Measurements from ENCODE around the gene CDPF1. TPM values are rescaled to one million over a fixed set of nuclear protein-coding genes. Genes with fewer than 3 reads are reported as not detected.

The CDPF1 gene
- total RNA-seq, 1 donor from 2014 or later = 6.7 TPM

DNA sequence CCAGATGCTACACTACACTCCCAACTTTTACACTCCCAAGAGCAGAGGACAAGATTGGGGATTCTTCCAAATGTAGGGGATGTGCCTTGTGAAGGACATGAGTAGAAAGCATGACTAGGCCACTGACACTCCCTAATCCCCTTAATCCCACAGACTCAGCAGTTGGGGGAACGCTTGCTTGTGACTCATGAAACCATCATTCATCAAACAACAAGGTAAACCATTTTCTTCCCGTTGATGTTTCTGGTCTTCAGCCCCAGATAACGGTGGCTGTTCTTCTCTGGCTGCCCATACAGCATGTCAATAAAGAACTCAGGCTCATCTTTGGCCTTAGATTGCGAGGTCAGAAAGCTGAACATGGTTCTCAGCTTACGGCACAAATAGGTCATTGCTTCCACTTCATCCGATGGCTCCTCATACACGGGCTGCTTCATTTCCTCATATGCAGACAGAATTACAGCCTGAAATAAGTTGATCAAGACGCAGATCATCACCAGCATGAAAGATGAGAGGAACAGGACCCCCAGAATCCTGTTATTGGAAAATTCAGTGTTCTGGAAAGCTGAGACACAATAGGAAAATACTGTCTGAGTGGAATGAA is 6.4 kb upstream of the CDPF1 start:
- Mint-ChIP-seq H3K9me3 (peaks cover 55% of the 10 kb centered on the region), H3K27me3 (ENCODE audit: insufficient read depth, low read depth) (peaks cover 13% of the 10 kb centered on the region), H3K4me3 (no peak overlapping the region), H3K27ac (no peak overlapping the region), H3K36me3 (peaks cover 6% of the 10 kb centered on the region), H3K4me1 (peaks cover 5% of the 10 kb centered on the region)
- Histone ChIP-seq H3K27ac (no peak overlapping the region), H3K4me3 (no peak overlapping the region), H3K4me2 (no peak overlapping the region), H3K9me3 (ENCODE audit: low read depth) (peaks cover 4% of the 10 kb centered on the region), H3F3A (ENCODE audit: low read depth) (no peaks in the 10 kb centered on the region), H3K4me1 (no peaks in the 10 kb centered on the region), H3K79me2 (ENCODE audit: low read depth) (no peaks in the 10 kb centered on the region), H3K36me3 (no peaks in the 10 kb centered on the region), H2AFZ (replicated peaks) (no peak overlapping the region), H4K20me1 (ENCODE audit: low read depth) (no peaks in the 10 kb centered on the region), H3K27me3 (peaks cover 49% of the 10 kb centered on the region), H3K9ac (no peak overlapping the region)
- DNase-seq (ENCODE audit: low spot score) = no peak
- TF ChIP-seq EZH2 (IDR thresholded peaks at IDR 0.05) = no peak
- no peak for TF ChIP-seq CTCF (IDR thresholded peaks at IDR 0.05)
- TF ChIP-seq EZH2phosphoT487 (IDR thresholded peaks at IDR 0.05) = no peak

DNA sequence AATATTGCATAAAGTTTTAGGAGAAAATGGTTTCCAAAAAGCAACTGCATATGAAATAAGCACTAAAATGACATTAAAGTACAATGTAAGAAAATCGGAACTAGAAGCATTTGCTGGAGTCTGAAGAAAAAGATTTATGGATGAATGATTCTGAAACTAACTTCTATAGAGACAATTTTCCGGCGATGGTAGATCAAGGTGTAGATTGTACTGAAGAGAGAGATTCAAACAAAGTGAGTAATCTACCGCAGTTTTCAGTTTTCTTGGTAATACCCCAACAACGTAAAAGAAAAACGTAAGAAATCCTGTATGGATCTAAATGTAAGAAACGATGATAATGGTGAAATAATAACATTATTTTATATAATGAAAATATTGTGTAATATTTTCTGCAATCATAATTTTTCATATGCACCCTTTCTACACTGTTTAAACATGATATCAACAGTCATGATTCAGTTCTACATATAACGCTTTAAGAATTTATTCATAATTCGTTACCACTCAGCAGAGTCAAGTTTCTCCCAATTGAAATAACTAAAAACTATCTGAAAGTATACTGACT is 1.8 kb upstream of the CDPF1 start:
- no peaks in the 10 kb centered on the region for H3F3A ChIP-seq (ENCODE audit: low read depth)
- H3K36me3 ChIP-seq = no peaks in the 10 kb centered on the region
- Mint-ChIP-seq H3K27me3 (ENCODE audit: insufficient read depth, low read depth) (no peaks in the 10 kb centered on the region), H3K4me3 (peak overlapping the region; percentile 83), H3K4me1 (peaks cover 18% of the 10 kb centered on the region), H3K36me3 (peaks cover 5% of the 10 kb centered on the region), H3K27ac (no peak overlapping the region), H3K9me3 (peaks cover 20% of the 10 kb centered on the region)
- no peak overlapping the region for H2AFZ ChIP-seq (replicated peaks)
- no peaks in the 10 kb centered on the region for H3K79me2 ChIP-seq (ENCODE audit: low read depth)
- no peak for DNase-seq (ENCODE audit: low spot score)
- no peak for TF ChIP-seq EZH2phosphoT487 (IDR thresholded peaks at IDR 0.05)
- H3K4me2 ChIP-seq = no peak overlapping the region
- H3K9me3 ChIP-seq (ENCODE audit: low read depth) = no peaks in the 10 kb centered on the region
- no peak overlapping the region for H3K27ac ChIP-seq
- peaks cover 5% of the 10 kb centered on the region for H3K4me1 ChIP-seq
- H3K9ac ChIP-seq = no peak overlapping the region
- peaks cover 15% of the 10 kb centered on the region for H3K27me3 ChIP-seq
- no peak overlapping the region for H3K4me3 ChIP-seq
- no peaks in the 10 kb centered on the region for H4K20me1 ChIP-seq (ENCODE audit: low read depth)

GRCh38 chr22:46251266-46251665 is 1.2 kb upstream of the CDPF1 start:
- Mint-ChIP-seq H3K36me3 (peaks cover 2% of the 10 kb centered on the region), H3K4me3 (peak overlapping the region; percentile 83), H3K4me1 (peaks cover 21% of the 10 kb centered on the region), H3K27ac (no peak overlapping the region), H3K27me3 (ENCODE audit: insufficient read depth, low read depth) (peaks cover 2% of the 10 kb centered on the region), H3K9me3 (peaks cover 15% of the 10 kb centered on the region)
- Histone ChIP-seq H3K9me3 (ENCODE audit: low read depth) (no peaks in the 10 kb centered on the region), H3K4me2 (peak overlapping the region; percentile 81), H3K79me2 (ENCODE audit: low read depth) (no peaks in the 10 kb centered on the region), H3F3A (ENCODE audit: low read depth) (no peaks in the 10 kb centered on the region), H3K4me1 (peaks cover 5% of the 10 kb centered on the region), H2AFZ (replicated peaks) (no peak overlapping the region), H4K20me1 (ENCODE audit: low read depth) (no peaks in the 10 kb centered on the region), H3K4me3 (peak overlapping the region; percentile 76), H3K27me3 (peaks cover 15% of the 10 kb centered on the region), H3K27ac (no peak overlapping the region), H3K36me3 (no peaks in the 10 kb centered on the region), H3K9ac (no peak overlapping the region)
- TF ChIP-seq EZH2 (IDR thresholded peaks at IDR 0.05) = no peak
- TF ChIP-seq EZH2phosphoT487 (IDR thresholded peaks at IDR 0.05) = no peak
- no peak for TF ChIP-seq CTCF (IDR thresholded peaks at IDR 0.05)
- no peak for DNase-seq (ENCODE audit: low spot score)

DNA sequence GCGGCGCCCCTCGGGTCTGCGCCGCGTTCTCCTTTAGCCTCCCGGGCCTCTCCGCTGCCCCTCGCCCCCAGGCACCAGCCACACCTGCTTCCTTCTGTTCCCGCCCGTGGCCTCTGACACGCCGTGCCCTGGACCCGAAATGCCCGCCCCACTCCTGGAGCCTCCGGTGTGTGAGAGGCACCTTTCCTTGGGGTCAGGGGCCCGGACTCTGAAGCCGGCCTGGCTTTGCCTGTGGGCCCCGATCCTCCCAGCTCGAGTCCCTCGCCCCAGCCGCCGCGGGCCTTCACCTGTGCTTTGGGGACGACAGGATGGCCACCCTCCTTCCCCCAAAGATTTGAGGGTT is 661 bp upstream of the CDPF1 start:
- no peaks in the 10 kb centered on the region for H3K79me2 ChIP-seq (ENCODE audit: low read depth)
- no peaks in the 10 kb centered on the region for H3K36me3 ChIP-seq
- H3K4me1 ChIP-seq = peaks cover 5% of the 10 kb centered on the region
- Mint-ChIP-seq H3K4me1 (peaks cover 24% of the 10 kb centered on the region), H3K9me3 (peaks cover 14% of the 10 kb centered on the region), H3K27me3 (ENCODE audit: insufficient read depth, low read depth) (peaks cover 2% of the 10 kb centered on the region), H3K4me3 (peak overlapping the region; percentile 83), H3K27ac (no peak overlapping the region), H3K36me3 (peaks cover 2% of the 10 kb centered on the region)
- no peaks in the 10 kb centered on the region for H3F3A ChIP-seq (ENCODE audit: low read depth)
- no peak for TF ChIP-seq EZH2phosphoT487 (IDR thresholded peaks at IDR 0.05)
- H3K4me3 ChIP-seq = peak overlapping the region; percentile 76
- H2AFZ ChIP-seq (replicated peaks) = no peak overlapping the region
- H3K9ac ChIP-seq = no peak overlapping the region
- peaks cover 15% of the 10 kb centered on the region for H3K27me3 ChIP-seq
- no peaks in the 10 kb centered on the region for H4K20me1 ChIP-seq (ENCODE audit: low read depth)
- H3K9me3 ChIP-seq (ENCODE audit: low read depth) = no peaks in the 10 kb centered on the region
- H3K27ac ChIP-seq = no peak overlapping the region
- H3K4me2 ChIP-seq = peak overlapping the region; percentile 81
- DNase-seq (ENCODE audit: low spot score) = no peak

Data from neural progenitor cell (in vitro differentiated cells).